GM12878 (cell line): ENCODE data around the gene TTC22. TPM values are rescaled to one million over a fixed set of nuclear protein-coding genes. Genes with fewer than 3 reads are reported as not detected.

Experiments used
- ATAC-seq: fragments of 200-7000 bp; cut with Tn5 transposase; 3 replicates; pipeline ENCODE4 v1.9.1; 2020; ENCODE audit warnings: mild to moderate bottlenecking, moderate library complexity
- BruUV-seq: library from RNA; stranded (reverse); fragments of 400-500 nt; replicated peaks from 2 replicates; lab custom pipeline; 2021; lab: Mats Ljungman, UMichigan
- CTCF ChIA-PET: fragments of 300-600 bp; sonication (Branson Sonifier 250); formaldehyde crosslinking; extraction: SDS; loops from one replicate; lab custom pipeline; 2021; ENCODE audit warnings: inconsistent platforms; lab: Yijun Ruan, JAX
- POLR2A ChIA-PET: fragments of 350-600 bp; formaldehyde crosslinking; extraction: SDS; loops from one replicate; lab custom pipeline; 2021; ENCODE audit warnings: inconsistent platforms; lab: Charles Lee
- RAD21 ChIA-PET: fragments of 300-600 bp; sonication (Branson Sonifier 250); formaldehyde crosslinking; loops from one replicate; lab custom pipeline; 2023; ENCODE audit warnings: antibody characterized with exemption; ENCODE audit not compliant: unreplicated experiment; lab: Charles Lee
- SMC1A ChIA-PET: fragments of 300-600 bp; sonication (Branson Sonifier 250); formaldehyde crosslinking; loops from one replicate; lab custom pipeline; 2023; ENCODE audit not compliant: unreplicated experiment, uncharacterized antibody; lab: Charles Lee
- DNase-seq: peaks from one replicate; pipeline ENCODE4 v3.0.0-alpha.2; 2011; ENCODE audit warnings: low read depth, low spot score
- FAIRE-seq: peaks from 3 replicates; lab custom pipeline; 2011; peaks lifted over from hg19 to GRCh38; lab: Jason Lieb, UNC
- H2AFZ ChIP-seq: 2 replicates; pipeline ENCODE4 v1.6.0; 2011; ENCODE audit warnings: low read depth, low read length, control low read depth; ENCODE audit not compliant: control insufficient read depth
- H3K27ac ChIP-seq: 2 replicates; pipeline ENCODE4 v1.5.1; 2011; ENCODE audit warnings: control low read depth; ENCODE audit not compliant: control insufficient read depth, insufficient read depth
- H3K27me3 ChIP-seq, 2 experiments: replicated peaks in 1 of 2; 2 replicates each; pipeline versions ENCODE4 v1.6.0 to v1.6.1; 2011; ENCODE audit warnings: low read length in 1 of 2; ENCODE audit not compliant: control insufficient read depth in 2 of 2, insufficient read depth in 2 of 2
- H3K36me3 ChIP-seq, 2 experiments: 2 replicates each; pipeline ENCODE4 v1.5.1; 2011; ENCODE audit warnings: low read length in 1 of 2; ENCODE audit not compliant: control insufficient read depth in 2 of 2, insufficient read depth in 2 of 2
- H3K4me1 ChIP-seq: 2 replicates; pipeline ENCODE4 v1.6.1; 2011; ENCODE audit warnings: mild to moderate bottlenecking, low read length, moderate library complexity, mixed read lengths; ENCODE audit not compliant: control insufficient read depth, insufficient read depth
- H3K4me2 ChIP-seq: 2 replicates; pipeline ENCODE4 v1.6.0; 2011; ENCODE audit warnings: control low read depth; ENCODE audit not compliant: control insufficient read depth, insufficient read depth
- H3K4me3 ChIP-seq: fragments of 200-600 bp; sonication (generic); 2 replicates; pipeline ENCODE4 v1.5.1; 2016
- H3K79me2 ChIP-seq: 2 replicates; pipeline ENCODE4 v1.6.0; 2011; ENCODE audit warnings: low read length; ENCODE audit not compliant: control insufficient read depth, insufficient read depth
- H3K9ac ChIP-seq: 2 replicates; pipeline ENCODE4 v1.8.0; 2011; ENCODE audit warnings: low read length, control low read depth, mixed read lengths; ENCODE audit not compliant: control insufficient read depth, insufficient read depth
- H3K9me3 ChIP-seq: replicated peaks from 3 replicates; pipeline ENCODE4 v1.5.1; 2011; ENCODE audit warnings: mild to moderate bottlenecking, low read length; ENCODE audit not compliant: control insufficient read depth, insufficient read depth
- H4K20me1 ChIP-seq: 2 replicates; pipeline ENCODE4 v1.6.0; 2011; ENCODE audit not compliant: control insufficient read depth, insufficient read depth
- HSF1 ChIP-seq: fragments of 150-350 bp; IDR thresholded peaks from 2 replicates; pipeline ENCODE4 v1.6.1; 2014; ENCODE audit warnings: mild to moderate bottlenecking, low read depth, low read length
- PBX3 ChIP-seq: IDR thresholded peaks from 2 replicates; pipeline ENCODE4 v1.6.1; 2011; ENCODE audit warnings: mild to moderate bottlenecking, low read depth, low read length, moderate library complexity; ENCODE audit not compliant: insufficient replicate concordance
- USF2 ChIP-seq: IDR thresholded peaks from 2 replicates; pipeline ENCODE4 v1.6.1; 2011; ENCODE audit warnings: low read depth, low read length, improper control_type of control experiment, borderline replicate concordance
- WGBS: methylation state at CpG from one replicate; pipeline ENCODE4 v1.1.6; 2016; ENCODE audit warnings: low lambda C conversion rate; ENCODE audit not compliant: insufficient replicate concordance, insufficient coverage; ENCODE audit errors: missing lambda C conversion rate; 5-methylcytosine and 5-hydroxymethylcytosine counted together
- in situ Hi-C: fragments of 300-500 bp; cut with MboI; formaldehyde crosslinking; loops from 9 replicates; pipeline ENCODE4 v1.14.3; 2018; ENCODE audit warnings: mixed read lengths
- intact Hi-C: fragments of 100-400 bp; cut with micrococcal nuclease; formaldehyde crosslinking; loops from one replicate; pipeline ENCODE4 v1.14.2; 2022; ENCODE audit not compliant: unreplicated experiment
- polyA plus RNA-seq, 11 experiments: library from polyadenylated mRNA; depleted of rRNA in 4 of 11; unstranded in 6 of 11; stranded (reverse) in 5 of 11; fragments of >200 nt; fragmentation: Nextera tagmentation in 4 of 11; fragmentation: Illumina TruSeq in 1 of 11; extraction: Ambion mirVana in 4 of 11; extraction: Trizol in 1 of 11; gene quantifications; 1 replicate in 1 of 11; 2 replicates in 10 of 11; pipeline versions ENCODE4 v1.2.1 to v1.2.3, GENCODE V29; 2011 to 2016; ENCODE audit warnings: inconsistent platforms in 2 of 11, missing spikeins in 2 of 11, low read depth in 1 of 11
- total RNA-seq, 4 experiments: library from RNA; depleted of rRNA in 3 of 4; stranded (reverse); fragments of >200 nt in 3 of 4; fragmentation: Illumina TruSeq in 1 of 4; extraction: Trizol in 1 of 4; gene quantifications; 2 replicates each; pipeline versions ENCODE4 v1.2.1 to v1.2.3, GENCODE V29; 2013 to 2021

TTC22 gene
- total and polyA plus RNA-seq, 10 of the 15 experiments (the other 5 are each of a cell fraction or from before 2014, with no cell fraction given) = 0.64 to 5.1 (median 1.9) TPM

GRCh38 chr1:54795356-54795665, 5.8 kb downstream of the TTC22 start:
- CTCF ChIA-PET = interaction anchor here (0.8 to 2.4 kb wide), 3 partner anchors 12 to 28 kb away, joined by 5 to 12 read pairs (median 6); no protein-coding TSS in a partner anchor
- H3K9ac ChIP-seq = no peak overlapping the region
- TF ChIP-seq PBX3 (no peak), HSF1 (no peak), USF2 (no peak)
- POLR2A ChIA-PET = no interaction called here
- no peak overlapping the region for H3K4me3 ChIP-seq
- intact Hi-C loops = loop anchor here (5.0 kb wide), 1 partner anchor 78 kb away; the partner anchor contains the start of gene TTC4
- no peak overlapping the region for H2AFZ ChIP-seq
- no peaks in the 10 kb centered on the region for H3K36me3 ChIP-seq
- RAD21 ChIA-PET = interaction anchor here (0.8 to 1.0 kb wide), 2 partner anchors 15 to 18 kb away, joined by 3 read pairs; no protein-coding TSS in a partner anchor
- in situ Hi-C loops = no loop called here
- FAIRE-seq = no peak
- peaks cover 22% of the 10 kb centered on the region for H3K4me1 ChIP-seq
- SMC1A ChIA-PET = interaction anchor here (1.0 to 1.3 kb wide), 3 partner anchors 9 to 29 kb away, joined by 3 to 5 read pairs (median 4); no protein-coding TSS in a partner anchor
- no peak overlapping the region for H3K4me2 ChIP-seq
- no peak overlapping the region for H3K27ac ChIP-seq
- H3K79me2 ChIP-seq = no peaks in the 10 kb centered on the region
- H4K20me1 ChIP-seq = no peaks in the 10 kb centered on the region
- BruUV-seq = no TSS peak
- no peak for DNase-seq
- ATAC-seq = no peak
- peaks cover 2% of the 10 kb centered on the region; the same call in 2 of the 3 replicates for H3K9me3 ChIP-seq
- WGBS = 77% methylated on average over 4 of the region's 4 CpGs
- no peaks in the 10 kb centered on the region for H3K27me3 ChIP-seq
